Renal cortical epithelial cell (primary cell): Measurements from ENCODE around the gene SH3BP2. TPM values are rescaled to one million over a fixed set of nuclear protein-coding genes. Genes with fewer than 3 reads are reported as not detected.

Source experiments
- DNase-seq: peaks from one replicate; pipeline ENCODE4 v3.0.0-alpha.2; 2011; ENCODE audit warnings: low read depth
- total RNA-seq: library from RNA; depleted of rRNA; stranded (reverse); fragments of >200 nt; gene quantifications from 2 replicates; pipeline ENCODE4 v1.2.3, GENCODE V29; 2014

The SH3BP2 gene, protein sequence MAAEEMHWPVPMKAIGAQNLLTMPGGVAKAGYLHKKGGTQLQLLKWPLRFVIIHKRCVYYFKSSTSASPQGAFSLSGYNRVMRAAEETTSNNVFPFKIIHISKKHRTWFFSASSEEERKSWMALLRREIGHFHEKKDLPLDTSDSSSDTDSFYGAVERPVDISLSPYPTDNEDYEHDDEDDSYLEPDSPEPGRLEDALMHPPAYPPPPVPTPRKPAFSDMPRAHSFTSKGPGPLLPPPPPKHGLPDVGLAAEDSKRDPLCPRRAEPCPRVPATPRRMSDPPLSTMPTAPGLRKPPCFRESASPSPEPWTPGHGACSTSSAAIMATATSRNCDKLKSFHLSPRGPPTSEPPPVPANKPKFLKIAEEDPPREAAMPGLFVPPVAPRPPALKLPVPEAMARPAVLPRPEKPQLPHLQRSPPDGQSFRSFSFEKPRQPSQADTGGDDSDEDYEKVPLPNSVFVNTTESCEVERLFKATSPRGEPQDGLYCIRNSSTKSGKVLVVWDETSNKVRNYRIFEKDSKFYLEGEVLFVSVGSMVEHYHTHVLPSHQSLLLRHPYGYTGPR
- total RNA-seq: 11.8 and 62.2 TPM in 2 replicates

DNA sequence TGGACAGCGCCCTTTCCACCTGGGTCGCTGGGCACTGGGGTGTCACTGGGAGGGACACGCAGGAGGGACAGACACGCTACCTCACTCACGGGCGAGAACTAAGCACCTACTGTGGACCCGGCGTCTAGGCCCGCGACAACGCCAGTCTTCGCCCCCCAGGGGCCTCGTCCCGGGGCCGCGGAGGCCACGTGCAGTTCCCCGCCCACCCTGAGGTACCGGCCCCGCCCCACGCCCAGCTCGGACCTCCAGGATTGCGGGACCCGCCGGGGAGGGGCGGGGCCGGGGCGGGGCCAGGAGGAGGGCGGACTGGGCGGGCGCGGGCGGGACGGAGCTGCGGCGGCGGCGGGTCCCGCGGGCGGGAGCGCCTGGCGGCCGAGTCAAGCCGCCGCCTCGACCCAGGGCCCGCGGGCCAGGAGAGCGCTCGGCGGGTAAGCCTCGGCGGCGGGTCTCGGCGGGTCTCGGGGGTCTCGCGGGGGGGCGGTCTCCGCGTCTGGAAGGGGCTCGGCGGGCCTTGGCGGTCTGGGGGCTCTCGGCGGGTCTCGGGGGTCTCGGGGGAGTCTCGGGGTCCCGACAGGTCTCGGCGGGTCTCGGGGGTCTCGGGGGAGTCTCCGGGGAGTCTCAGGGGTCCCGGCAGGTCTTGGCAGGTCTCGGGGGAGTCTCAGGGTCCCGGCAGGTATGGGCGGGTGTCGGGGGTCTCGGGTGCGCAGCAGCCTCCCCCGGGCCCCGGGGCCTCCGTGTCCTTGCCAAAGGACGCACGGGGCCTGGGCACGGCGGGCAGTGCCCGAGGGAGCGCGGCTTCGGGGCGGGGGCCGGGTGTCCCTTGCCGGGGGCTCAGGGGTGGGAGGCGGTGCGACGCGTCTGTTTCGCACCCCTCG lies at the start of gene SH3BP2:
Gene SH3BP2, plus strand, starts transcription at position 375 of the 875 bp plus-strand sequence. CDS start 27,533 bp downstream, outside the sequence.
- DNase-seq: no peak

DNA sequence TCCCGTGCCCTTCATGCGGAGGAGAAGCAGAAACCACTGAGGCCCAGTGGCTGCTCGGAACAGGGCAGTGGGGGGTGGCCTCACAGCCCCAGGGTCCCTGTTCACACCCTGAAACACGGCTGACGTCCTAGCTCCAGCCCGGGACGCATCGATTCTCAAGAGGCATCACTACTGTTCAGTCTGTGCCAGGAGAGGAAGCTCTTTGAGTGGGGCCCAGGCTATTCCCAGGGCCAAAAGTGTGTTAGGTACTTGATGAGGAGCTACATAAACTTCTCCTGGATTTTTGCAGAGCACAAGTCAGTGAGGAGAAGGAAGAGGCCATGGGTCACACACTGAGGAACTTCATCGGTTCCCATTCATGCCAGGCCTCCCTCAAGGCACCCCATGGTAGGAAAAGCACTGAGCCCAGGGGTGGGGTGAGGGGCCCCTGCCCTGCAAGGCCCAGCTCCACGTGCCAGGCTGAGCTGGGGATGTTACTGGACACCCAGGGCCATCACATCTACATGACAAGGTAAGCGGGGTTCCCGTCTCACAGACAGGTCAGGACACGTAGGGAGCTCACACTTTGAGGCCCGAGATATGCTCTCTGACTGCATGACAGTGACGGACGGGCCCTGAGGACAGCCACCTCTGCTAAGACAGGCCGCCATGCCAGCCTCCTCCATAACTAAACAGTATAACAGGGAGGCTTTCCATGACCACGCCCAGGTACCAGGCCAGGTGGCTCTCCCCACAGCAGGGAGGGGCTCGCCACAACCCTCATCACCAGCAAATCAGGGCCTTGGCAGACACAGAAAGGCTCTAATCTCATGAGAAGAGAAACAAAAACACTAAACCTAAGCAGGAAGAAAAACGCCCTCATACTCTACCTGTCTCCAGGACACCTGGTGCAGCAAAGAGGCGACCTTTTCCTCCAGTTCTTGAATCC lies 49.1 kb upstream of the SH3BP2 start:
- DNase-seq: no peak

DNA sequence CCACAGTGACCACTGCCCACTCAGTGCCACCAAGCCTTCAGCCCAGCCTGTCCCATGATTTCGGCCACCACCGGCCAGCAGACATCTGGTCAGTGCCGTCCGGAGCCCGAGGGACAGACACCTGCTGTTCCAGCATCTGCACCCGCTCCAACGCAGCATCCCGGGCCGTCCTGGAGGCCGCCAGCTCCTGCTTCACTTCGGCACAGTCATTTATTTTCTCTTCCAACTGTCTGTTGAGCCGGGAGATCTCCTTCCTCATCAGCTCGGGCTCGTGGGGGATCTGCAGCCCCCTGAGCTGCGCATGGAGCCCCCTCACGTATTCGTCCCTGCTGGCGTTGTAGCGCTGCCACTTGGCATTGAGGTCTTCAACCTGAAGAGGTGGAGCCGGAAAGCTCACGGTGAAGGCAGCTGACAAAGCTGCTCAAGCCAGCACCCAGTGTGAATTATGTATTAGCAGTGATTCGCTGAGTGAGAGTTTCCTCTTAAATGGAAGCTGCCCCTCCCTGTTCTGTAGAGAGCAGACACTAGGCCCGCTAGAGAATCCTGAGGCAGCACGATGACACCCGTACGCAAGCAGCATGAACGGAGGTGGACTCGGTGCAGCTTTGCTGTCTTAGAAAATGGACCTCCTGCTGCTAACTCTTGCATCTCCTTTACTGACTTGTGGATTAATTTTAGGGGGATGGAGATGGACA lies 48.2 kb upstream of the SH3BP2 start:
- no peak for DNase-seq

DNA sequence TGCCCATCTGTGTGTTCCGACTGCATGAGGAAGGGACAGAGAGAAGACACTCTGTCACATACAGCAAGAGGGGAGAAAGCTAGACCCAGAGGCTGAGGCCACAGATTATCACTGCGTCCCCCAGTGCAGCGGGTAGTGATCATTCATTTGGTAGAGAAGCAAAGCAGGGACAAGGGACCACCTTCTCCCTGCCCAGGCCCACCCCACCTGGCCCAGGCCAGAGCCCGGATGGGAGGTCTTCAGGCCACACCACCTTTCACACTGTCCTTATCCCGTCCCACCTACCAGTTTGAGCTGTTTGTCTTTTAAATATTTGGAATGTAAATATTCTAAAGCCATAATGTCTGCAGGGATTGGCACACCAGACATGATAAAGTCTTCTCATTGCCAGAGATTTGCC lies 47.4 kb upstream of the SH3BP2 start:
- DNase-seq: no peak

DNA sequence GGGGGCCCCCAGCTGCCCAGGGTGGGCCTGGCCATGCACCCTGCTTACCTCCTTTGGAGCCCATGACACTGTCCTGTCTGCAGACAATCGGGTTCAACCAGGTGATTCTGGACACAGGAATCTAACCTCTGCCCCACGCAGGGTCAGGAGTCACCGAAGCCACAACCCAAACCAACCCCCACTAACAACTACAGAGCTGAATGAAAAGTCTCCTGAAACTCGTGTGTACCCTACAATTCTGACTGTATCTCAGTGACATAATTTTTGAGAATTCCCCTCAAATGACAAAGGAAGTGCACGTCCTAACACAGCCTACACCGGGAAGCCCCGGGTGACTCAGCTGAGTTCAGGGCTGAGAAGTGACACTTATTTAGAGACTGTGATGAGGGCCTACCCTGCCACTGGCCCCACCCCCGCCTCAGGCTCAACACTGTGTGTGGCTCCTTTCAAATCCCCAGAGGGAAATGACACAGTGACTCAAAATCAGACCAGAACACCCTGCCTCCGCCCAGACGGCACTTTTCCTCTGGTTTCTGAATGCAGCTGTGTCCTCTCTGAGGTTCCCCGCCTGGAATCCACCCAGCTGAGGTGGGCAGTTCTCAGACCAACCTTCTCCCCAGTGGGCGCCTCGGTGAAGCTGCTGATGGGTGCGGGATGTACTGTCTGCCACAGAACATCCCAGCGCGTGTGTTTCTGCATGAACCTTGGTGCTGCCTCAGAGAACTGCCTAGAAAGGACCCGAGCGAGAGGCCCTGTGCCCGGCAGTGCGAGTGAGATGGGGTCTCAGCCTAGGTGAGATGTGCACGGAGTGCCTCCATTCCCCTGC lies 46.7 kb upstream of the SH3BP2 start:
- peak; percentile 57 for DNase-seq

DNA sequence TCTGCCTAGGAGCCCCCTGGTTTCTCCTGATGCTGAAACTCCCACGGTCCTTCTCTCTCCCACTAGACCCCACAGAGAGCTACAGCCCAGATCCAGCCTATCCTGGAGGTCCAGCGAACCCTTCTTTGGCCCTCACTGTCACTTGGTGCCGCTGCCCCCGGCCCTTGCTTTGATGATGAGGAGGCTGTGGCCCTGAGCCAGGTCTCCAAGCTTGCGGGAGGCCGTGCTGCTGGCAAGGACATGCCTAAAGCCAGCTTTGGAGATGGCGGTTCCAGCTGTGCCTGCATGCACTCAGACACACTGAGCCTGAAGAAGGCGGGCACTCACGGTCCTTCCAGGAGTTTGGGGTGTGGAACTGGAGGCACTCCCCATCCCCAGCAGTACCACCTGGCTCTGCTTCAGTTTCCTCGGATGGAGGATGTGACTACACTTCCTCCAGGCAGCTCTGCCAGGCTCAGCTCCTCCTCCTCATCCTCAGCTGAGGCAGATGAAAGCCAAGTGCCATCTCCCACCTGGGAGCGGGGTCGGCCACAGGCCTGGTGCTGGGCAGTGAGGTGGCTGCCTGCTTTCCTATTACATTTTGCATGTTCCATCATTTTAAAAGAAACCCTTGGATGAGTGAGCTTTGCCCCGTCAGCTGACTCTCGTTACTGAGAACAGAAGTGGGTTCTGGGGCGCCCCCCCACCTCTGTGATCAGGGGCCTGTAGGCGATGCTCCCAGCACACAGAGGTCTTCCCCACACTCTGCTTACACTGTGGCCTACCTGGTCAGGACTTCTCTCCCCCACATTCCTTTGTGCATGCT lies 45.8 kb upstream of the SH3BP2 start:
- DNase-seq: no peak

DNA sequence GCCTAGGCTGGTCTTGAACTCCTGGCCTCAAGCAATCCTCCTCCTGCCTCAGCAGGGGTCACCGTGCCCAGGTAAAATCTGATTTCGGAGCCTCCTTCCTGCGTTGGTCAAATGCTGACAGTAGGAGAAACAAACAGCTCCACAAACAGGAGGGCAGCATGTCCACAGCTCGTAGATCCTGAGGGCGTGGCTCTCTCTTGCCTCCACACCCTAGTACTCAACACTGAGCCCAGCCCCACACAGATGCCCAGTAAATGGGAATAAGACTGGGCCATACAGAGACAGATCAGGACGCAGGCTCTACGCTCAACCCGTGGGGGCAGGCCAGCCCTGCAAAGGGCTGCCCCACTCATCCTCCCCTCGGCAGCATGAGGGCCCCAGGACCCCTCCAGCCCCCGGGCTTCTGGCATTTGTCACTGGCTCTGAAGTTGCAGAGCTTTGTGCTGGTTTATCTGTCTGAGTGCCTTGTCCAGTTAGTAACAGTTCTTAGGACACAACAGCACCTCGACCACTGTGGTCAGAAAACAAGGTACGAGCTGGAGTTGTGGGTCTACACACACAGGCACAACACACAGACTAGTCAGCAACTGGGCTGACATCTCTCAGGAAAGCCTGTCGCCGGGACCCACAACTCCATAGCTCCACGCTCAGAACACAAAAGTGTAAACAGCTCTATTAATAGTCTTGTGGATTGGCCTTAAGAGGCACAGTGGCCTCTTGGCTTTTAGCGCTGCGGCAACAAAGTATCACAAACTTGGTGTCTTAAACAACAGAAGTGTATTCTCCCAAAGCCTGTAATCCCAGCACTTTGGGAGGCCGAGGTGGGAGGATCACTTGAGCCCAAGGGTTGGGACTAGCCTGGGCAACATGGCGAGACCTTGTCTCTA lies 41.9 kb upstream of the SH3BP2 start:
- DNase-seq: no peak

DNA sequence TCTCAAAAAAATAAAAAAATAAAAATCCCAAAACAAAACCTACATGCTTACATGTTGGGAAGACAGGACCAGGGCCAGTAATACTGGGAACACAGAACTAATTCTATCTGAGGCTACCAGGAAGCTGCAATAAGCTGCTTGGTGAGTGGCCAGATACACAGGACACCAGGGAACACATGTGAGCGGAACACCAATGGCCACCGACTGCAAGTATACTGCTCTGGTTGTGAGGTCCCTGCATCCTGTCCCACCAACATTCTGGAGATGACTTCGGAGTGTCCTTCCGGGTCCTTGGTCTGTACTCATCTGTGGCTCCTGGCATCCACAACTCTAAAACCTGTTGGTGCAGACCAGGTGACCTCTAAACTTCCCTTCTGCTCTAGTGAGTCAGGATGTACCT lies 39.4 kb upstream of the SH3BP2 start:
- DNase-seq: no peak

DNA sequence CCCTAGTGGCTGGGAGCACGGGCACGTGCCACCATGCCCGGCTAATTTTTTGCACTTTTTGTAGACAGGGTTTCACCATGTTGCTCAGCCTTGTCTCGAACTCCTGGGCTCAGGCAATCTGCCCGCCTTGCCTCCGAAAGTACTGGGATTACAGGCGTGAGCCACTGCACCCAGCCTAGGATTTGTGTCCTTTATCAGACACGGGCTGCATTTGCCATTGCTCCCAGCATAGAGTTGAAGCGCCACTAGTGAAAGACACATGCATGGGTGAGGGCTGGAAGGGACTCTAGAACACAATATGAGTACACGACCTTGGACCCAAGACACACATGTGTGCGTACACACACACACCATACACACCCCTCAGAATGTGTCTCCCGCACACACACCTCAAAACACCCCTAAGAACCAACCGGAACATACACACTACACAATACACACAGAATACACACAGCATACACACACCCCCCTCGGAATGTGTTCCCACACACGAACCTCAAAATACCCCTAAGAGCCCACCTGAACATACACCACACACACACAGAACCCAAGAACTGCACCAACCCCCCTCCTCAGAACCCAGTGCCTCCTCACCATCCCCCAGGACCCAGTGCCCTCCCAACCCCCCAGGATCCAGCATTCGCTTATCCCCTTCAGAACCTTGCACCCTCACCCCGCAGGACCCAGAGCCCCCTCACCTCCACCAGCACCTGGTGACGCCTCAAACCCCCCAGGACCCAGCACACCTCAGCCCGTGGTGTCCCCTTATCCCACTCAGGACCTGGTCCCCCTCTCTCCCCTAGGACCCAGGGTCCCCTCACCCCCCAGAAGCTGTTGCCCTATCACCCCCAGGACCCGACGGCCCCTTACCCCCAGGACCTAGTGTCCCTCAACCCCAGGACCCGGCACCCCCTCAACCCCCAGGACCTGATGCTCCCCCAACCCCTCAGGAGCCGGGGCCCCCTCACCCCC lies 37.8 kb upstream of the SH3BP2 start:
- no peak for DNase-seq

DNA sequence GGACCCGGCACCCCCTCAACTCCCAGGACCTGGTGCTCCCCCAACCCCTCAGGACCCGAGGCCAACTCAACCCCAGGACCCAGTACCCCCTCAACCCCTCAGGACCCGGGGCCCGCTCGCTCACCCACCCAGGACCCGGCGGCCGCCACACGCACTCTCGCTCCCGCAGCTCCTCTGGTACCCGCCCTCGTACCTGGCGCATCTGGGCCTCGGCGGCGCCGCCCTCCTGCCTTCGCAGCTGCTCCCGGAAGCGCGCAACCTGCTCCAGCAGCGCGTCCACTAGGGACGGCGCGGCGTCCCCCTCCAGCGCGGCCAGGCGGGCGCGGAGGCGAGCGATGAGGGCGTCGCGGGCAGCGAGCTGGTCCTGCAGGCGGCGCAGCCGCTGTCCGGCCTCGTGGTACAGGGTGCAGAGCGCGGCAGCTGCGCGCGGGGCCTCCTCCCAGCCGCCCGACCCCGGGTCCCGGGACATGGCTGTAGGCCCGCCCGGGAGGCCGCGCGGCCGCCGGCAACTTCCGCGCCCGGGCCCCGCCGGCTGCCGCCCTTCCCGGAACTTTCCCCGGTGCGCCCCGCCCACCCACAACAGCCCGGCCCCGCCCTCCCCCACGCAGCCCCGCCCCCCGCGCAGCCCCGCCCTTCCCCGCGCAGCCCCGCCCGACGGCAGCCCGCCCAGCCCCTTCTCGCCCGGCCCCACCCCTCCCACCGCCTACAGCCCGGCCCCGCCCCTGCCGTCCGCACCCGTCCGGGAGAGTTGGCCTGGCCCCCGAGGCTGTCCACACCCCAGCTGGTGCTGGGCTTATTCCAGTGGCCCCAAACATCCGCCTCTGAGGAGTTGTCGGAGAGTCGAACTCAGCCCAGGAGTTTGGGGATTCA lies 36.8 kb upstream of the SH3BP2 start, which contains the start of gene TNIP2:
Gene TNIP2, minus strand, starts transcription at position 516 of the 870 bp plus-strand sequence. Its CDS starts 47 bp downstream, at position 469.
- DNase-seq: peak; percentile 35

DNA sequence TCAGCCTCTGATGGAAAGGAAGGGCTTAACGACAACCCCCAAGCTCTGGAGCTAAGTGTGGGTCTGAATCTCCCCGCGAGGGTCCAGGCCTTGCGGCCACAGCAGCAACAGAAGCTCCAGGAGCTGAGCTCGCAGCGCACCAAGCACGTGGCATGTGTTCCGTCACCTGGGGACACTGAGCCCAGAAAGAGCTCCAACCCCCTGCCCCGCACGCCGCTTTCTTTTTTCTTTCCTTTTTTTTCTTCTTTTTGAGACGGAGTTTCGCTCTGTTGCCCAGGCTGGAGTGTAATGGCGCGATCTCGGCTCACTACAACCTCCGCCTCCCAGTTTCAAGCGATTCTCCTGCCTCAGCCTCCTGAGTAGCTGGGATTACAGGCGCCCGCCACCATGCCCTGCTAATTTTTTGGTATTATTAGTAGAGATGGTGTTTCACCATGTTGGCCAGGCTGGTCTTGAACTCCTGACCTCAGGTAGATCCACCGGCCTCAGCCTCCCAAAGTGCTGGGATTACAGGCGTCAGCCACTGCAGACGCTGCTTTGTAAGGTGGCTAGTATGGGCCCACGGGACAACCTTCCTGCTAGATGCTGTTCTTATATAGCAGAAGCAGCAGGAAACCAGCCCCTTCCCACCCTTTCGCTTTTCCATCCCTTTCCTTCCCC lies 36.1 kb upstream of the SH3BP2 start:
- no peak for DNase-seq

DNA sequence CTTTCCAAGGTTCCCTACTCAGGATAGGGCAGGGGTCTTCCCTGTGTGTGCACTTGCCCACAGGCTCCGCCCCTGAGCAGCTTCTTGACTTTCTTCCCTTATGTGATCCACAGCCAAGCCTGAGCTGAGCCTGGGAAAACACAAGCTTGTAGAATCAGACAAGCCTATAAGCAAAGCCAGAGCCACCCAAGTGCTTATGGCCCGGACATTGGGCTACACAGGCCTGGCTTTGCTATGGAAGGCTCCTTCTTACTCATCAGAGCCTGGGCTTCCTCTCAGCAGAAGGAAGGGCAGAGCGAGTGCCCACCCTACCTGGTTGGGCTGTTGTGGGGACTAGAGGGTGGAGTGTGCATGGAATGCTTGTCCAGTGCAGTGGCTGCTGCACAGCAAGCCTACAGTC lies 35.5 kb upstream of the SH3BP2 start:
- DNase-seq: no peak

DNA sequence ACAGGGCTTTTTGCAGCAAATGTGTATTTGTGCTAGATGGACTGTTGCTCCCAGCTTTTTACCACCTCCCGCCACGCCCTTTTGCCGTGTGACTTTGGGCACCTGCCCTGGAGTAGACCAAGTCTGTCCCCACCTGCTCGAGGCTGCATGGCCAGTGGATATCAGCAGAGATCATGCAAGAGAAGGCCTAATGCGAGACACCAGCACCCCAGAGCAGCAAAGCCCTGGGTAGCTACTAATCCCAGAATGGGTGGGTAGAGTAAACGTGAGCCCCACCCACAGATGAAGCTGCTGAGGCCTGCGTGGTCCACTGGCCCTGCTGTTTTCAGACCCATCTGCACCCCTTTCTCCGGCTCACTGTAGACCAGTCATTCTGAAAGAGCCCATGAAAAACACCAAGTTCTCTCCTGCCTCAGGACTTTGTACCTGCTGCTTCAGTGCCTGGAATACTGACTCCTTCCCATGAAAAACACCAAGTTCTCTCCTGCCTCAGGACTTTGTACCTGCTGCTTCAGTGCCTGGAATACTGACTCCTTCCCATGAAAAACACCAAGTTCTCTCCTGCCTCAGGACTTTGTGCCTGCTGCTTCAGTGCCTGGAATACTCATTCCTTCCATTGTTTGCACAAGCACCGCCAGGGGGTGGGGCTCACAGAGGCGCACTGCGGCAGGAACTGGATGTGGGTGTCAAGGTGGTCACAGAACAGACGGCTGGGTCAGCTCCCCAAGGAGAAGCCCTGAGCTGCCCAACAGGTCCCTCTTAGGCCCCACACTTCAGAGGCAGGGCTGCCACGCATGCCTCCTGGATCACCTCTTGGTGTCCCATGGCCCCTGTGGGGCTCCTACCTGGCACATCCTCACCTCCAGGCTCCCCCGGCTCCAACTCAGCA lies 31.6 kb upstream of the SH3BP2 start:
- DNase-seq: peak; percentile 52

DNA sequence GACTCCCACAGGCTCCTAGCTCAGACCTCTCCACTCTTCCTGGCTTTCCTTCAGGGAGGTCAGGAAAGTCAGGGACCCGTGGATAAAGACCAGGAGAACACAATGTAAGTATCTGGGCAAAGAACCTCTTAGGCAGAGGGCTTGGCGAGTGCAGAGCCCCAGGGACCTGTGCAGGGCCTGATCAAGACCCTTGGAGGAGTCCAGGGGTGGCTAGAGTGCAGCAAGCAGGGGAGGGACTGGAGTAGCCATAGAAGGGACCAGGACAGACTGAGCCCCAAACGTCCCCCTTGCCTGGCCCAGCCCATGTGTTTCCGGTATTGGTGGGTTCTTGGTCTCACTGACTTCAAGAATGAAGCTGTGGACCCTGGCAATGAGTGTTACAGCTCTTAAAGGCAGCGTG lies 30.8 kb upstream of the SH3BP2 start:
- DNase-seq: no peak
